ENCODE data around the gene LCN10.
"Not testable (repeated sequence)": the region's sequence is repeated elsewhere in the genome, so short reads cannot be mapped to it uniquely, and the experiment has no call there.

LCN10 gene

GRCh38 chr9:136718345-136719194, 24.2 kb downstream of the LCN10 start:
- no peak for DNase-seq
- TF ChIP-seq GATA1 (IDR thresholded peaks at IDR 0.05; ENCODE audit: low read depth, low read length), result no peak
- TF ChIP-seq POLR2A (IDR thresholded peaks at IDR 0.05; ENCODE audit: low read length), result no peak

DNA sequence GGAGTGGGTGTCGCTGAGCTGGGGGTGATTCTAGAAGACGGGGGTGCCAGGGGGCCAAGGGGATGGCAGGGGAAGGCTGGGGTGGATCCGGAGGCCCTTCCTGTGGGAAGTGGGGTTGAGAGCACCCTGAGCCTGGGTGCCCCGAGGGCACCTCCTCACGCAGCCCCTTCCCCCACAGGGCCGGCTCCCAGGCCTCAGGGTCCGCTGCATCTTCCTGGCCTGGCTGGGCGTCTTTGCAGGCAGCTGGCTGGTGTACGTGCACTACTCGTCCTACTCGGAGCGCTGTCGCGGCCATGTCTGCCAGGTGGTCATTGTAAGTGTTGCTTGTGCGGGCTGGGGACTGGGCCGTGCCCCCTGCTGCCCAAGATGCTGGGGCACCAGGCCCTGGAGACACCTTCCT, 25.3 kb downstream of the LCN10 start:
- no peak for TF ChIP-seq POLR2A (IDR thresholded peaks at IDR 0.05; ENCODE audit: low read length)
- DNase-seq, result no peak

- no peak for TF ChIP-seq POLR2A (IDR thresholded peaks at IDR 0.05; ENCODE audit: low read length)
- TF ChIP-seq GATA1 (IDR thresholded peaks at IDR 0.05; ENCODE audit: low read depth, low read length), result no peak
- DNase-seq, result no peak
Measured at GRCh38 chr9:136714893-136715274, 27.9 kb downstream of the LCN10 start.

DNA sequence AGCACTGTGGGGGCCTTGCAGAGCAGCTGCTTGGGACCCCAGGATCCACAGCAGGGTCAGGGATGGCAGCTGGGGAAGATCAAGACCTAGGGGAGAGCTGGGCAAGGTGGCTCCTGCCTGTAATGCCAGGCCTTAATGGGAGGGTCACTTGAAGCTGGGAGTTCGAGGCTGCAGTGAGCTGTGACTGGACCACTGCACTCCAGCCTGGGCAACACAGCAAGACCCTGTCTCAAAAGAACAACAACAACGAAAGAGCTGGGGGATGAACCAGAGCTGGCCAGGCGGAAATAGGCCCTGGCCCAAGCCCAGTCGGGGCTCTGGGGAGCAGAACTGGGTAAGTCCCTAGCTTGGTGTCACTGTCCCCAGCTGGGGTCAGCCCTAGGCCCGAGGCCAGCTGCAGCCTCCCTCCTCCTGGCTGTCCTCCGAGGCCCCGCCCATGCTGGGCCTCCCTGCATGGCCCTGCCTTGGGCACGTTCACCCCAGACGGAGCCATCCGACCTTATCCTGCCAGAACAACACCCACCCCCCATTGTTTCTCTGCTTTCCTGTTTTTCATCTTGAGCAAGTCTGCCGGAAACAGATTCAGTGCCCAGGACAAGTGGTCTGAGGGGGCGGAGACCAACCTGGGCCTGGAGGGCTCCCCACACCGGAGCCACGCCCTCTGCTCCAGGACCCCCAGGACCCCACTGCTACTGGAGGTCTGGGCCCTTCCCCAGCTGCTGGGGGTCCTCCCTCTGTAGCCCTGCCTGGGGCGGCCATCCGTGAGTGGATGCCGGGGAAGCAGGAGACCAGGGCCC, 28.4 kb downstream of the LCN10 start:
- TF ChIP-seq GATA1 (IDR thresholded peaks at IDR 0.05; ENCODE audit: low read depth, low read length) (no peak), POLR2A (IDR thresholded peaks at IDR 0.05; ENCODE audit: low read length) (no peak)
- DNase-seq, result no peak

DNA sequence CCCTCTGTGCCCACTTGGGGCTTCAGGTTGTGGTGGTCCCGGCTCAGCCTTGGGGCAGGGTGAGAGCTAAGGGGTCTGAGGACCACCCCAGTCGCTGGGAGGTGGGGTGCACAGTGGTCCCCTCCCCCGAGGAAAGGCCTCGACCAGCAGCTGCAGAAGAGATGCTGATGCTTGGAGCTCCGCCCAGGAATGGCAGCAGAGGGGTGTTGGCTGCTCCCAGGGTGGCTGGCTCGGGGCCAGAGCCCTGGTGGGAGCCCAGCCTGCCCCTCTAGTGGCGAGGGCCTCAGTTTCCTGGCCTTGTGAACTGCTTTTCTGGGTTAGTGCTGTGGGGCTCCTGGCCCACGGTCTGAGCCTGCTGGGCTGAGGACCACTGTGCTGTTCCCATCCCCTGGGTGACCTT, 29.2 kb downstream of the LCN10 start:
- no peak for DNase-seq
- TF ChIP-seq POLR2A (IDR thresholded peaks at IDR 0.05; ENCODE audit: low read length) (no peak), GATA1 (IDR thresholded peaks at IDR 0.05; ENCODE audit: low read depth, low read length) (no peak)

GRCh38 chr9:136712690-136713544, 29.8 kb downstream of the LCN10 start:
- no peak for DNase-seq
- TF ChIP-seq GATA1 (IDR thresholded peaks at IDR 0.05; ENCODE audit: low read depth, low read length) (no peak), POLR2A (IDR thresholded peaks at IDR 0.05; ENCODE audit: low read length) (no peak)

DNA sequence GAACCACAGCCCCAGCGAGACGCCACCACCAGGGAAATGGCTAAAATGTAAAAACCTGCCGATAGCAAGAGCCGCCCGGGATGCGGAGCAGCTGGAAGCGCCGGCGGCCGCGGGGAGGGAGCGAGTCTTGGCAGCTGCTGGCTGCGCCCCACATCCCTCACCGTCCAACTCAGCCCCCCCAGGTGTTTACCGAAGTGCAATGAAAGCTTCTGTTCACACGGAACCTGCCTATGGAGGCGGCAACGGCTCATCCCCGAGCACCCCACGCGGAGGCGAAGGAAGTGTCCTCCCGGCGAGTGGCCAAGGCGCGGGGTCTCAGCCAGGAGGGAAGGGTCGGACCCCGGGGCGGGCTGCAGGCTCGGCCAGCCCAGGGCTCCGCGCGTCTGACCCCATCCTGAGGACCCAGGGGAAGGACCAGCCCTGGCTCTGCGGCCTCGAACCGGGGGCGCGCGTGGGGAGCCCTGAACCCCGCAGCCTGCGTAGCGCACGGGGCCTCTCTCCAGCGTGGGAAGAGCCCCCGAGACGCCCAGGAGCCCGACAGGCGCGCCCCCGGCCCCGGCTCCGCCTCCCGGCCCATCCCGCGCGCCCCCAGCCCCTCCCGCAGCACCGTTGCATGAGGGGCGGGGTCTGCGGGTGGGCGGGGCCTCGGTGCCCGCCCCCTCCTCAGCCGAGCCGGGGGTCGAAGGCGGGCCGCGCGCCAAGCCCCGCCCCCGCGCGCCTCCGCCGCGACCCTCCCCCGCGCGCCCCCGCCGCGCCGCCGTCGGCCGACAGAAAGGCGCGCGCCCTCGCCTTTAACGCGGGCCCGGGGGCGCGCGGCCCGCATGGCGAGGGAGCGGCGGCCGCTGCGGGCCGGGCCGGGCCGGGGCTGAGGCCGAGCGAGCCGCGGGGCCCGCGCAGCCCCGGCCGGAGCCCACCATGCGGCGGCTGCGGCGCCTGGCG, 30.7 kb downstream of the LCN10 start, which contains the start of gene DIPK1B:
Gene DIPK1B, plus strand, starts transcription at position 822 of the 939 bp plus-strand sequence. Its CDS starts 94 bp downstream, at position 916.
- no peak for DNase-seq

GRCh38 chr9:136711219-136711648, 31.5 kb downstream of the LCN10 start:
- DNase-seq, result not testable (repeated sequence)

More for the DNA sequence above, 30.7 kb downstream of the LCN10 start, which contains the start of gene DIPK1B:
- TF ChIP-seq GATA1 (IDR thresholded peaks at IDR 0.05; ENCODE audit: low read depth, low read length) (no peak), POLR2A (IDR thresholded peaks at IDR 0.05; ENCODE audit: low read length) (no peak)

GRCh38 chr9:136710543-136710942, 32.2 kb downstream of the LCN10 start:
- no peak for TF ChIP-seq GATA1 (IDR thresholded peaks at IDR 0.05; ENCODE audit: low read depth, low read length)

DNA sequence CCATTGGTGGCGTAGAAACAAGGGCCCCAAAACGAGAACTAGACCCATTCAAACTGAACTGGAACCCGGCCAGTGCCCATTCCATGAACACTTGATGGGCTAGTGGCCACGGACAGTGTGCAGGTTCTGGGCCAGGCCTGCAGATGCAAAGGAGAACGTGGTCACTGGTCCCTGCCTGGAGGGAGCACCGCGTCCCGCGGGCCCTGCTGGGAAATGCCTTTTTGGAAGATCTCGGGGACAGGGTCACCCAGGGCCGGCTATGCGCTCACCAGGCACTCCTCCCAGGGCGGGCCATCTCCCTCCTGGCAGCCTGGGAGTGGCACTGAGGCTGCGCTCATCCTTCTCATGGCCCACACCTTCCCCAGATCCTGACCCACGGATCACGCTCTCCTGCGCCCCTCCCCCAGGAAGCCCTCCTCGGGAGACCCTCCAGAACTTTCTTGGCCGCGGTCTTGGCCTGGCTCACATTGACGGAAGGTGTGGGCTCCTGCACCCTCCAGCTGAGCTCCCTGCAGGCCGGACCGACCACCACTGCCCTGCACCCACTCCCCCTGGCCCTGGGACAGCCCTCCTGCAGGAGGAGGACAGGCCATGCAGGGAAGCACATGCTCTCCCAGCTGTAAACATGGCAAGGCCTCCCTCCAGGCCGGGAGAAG, 33.2 kb downstream of the LCN10 start:
- no peak for TF ChIP-seq GATA1 (IDR thresholded peaks at IDR 0.05; ENCODE audit: low read depth, low read length)
- TF ChIP-seq POLR2A (IDR thresholded peaks at IDR 0.05; ENCODE audit: low read length), result no peak
- DNase-seq, result no peak

More at GRCh38 chr9:136710543-136710942, 32.2 kb downstream of the LCN10 start:
- no peak for DNase-seq

GRCh38 chr9:136707849-136708517, 34.8 kb downstream of the LCN10 start:
- TF ChIP-seq POLR2A (IDR thresholded peaks at IDR 0.05; ENCODE audit: low read length), result no peak
- no peak for DNase-seq

DNA sequence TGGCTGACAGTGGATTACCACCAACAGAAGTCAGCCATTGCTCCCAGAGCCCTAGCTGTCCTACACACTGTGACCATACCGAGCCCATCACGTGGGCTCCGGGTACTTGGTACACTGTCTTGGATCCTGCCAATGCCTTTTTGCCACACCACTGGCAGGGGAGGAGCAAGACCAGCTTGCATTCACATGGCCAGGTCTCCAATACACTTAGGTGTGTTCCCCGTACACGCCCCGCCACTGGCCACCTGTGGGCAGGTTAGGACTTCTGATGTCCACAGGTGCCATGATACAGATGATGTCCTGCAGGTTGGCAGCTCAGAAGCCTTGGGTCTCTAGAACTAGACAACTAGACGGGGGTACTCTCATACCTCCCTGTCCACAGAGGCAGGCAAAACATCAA, 35.7 kb downstream of the LCN10 start:
- DNase-seq, result no peak
- TF ChIP-seq POLR2A (IDR thresholded peaks at IDR 0.05; ENCODE audit: low read length) (no peak), GATA1 (IDR thresholded peaks at IDR 0.05; ENCODE audit: low read depth, low read length) (no peak)
